GM20000 (cell line): Measurements from ENCODE around the gene GREM2.

ENCODE experiments used
- DNase-seq: peaks from one replicate; pipeline ENCODE4 v3.0.0; 2012; ENCODE audit warnings: low spot score
- TF ChIP-seq, protein P1 (sequence below): IDR thresholded peaks from 2 replicates; pipeline ENCODE4 v1.5.1; 2012; ENCODE audit warnings: mild to moderate bottlenecking, control low read depth; ENCODE audit errors: extremely low read depth, missing control alignments

Gene GREM2

GRCh38 chr1:240619906-240620621, 8.1 kb upstream of the GREM2 start:
- DNase-seq = no peak
- TF ChIP-seq, protein P1, sequence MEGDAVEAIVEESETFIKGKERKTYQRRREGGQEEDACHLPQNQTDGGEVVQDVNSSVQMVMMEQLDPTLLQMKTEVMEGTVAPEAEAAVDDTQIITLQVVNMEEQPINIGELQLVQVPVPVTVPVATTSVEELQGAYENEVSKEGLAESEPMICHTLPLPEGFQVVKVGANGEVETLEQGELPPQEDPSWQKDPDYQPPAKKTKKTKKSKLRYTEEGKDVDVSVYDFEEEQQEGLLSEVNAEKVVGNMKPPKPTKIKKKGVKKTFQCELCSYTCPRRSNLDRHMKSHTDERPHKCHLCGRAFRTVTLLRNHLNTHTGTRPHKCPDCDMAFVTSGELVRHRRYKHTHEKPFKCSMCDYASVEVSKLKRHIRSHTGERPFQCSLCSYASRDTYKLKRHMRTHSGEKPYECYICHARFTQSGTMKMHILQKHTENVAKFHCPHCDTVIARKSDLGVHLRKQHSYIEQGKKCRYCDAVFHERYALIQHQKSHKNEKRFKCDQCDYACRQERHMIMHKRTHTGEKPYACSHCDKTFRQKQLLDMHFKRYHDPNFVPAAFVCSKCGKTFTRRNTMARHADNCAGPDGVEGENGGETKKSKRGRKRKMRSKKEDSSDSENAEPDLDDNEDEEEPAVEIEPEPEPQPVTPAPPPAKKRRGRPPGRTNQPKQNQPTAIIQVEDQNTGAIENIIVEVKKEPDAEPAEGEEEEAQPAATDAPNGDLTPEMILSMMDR = no peak

DNA sequence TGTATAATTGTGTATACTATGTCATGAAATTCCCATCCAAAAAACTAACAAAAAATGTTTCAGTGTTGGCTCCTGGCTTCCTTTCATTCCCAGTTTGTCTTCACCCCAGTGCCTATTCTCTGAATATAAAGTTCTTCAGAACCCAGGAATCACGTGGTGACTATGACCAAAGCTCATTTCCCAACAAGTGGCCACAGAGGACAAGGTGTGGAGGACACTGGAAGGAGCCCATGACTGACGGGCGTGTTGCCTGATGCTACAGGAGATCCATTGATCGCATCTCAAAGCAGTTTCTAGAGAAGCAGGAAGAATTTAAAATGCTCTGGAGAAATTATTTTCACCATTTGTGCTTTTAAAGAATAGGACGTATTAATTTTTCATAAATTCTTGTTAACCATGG, 7.4 kb upstream of the GREM2 start:
- no peak for DNase-seq
- TF ChIP-seq, protein P1 = no peak

GRCh38 chr1:240618946-240619345, 7.0 kb upstream of the GREM2 start:
- TF ChIP-seq, protein P1 = no peak
- DNase-seq = no peak

DNA sequence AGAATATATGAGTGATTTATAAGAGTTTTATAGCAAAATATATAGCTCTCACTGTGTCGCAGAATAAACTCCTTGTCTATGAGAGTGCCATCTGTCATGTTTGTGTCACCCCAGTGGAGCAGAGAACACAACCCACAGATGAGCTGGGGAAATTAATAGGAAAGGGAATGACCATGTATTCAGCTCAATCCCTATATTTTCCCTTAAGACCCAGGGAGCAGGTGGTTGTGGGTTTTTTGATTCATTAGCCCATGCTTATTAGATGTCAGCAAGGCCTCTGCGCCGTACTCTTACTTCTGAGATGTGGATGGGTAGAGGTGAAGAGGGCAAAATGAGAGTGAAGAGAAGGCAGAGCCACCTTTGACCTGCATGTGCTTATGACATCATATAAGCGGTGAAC, 4.1 kb upstream of the GREM2 start:
- no peak for DNase-seq
- TF ChIP-seq, protein P1 = no peak

DNA sequence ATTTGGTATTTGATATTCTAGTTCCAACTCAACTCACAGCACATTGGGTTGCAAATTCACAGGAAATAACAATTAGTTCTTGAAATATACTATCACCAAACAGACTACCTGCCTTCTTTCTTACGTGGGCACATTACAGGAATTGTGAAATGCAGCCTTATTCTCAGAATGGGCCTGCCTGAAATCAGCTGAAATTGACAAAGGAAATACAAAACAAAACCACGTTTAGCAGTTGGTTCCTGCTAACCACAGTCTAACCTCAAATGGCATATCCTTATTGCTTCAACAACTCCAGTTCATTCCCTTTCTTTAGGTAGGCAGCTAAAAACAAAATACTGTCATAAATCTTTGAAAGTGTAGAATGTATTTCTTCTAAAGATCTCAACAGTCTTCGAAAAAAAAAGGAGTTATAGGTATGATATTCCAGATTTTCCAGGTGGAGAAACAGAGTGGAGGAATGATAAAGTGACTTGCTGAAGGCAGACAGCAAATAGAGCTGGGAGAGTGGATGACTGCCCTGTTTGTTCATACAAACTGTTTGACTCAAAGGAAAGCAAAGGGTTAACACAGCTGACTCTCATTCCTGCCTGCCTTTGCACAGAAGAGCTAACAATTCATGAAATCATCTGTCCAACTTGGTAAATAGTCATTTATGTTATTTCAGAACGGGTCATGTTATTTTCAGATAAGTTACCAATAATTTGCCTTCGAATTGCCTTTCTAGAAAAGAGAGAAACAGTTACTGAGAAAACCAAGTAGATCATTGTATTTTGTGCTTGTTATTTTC, 1.6 kb upstream of the GREM2 start:
- no peak for DNase-seq

DNA sequence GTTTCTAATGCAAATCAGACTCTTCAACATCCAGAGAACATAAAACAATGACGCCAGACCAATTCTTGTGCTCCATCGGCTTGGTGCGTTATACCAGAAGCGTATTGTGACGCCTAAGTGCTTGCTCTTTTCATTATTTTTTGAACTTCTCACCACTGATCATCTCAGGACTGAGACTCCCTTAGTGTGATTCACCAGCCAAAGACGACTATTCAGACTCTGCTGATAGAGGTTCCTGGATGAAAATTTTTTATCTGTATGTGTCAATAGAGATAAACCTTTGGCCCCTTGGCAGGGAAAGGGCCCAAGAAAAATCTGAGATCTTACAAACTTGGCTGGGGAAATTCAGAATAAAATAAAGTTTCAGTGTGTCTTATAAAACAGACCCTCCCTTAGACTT, 856 bp upstream of the GREM2 start:
- no peak for DNase-seq
- TF ChIP-seq, protein P1 = no peak

More for the DNA sequence above, 1.6 kb upstream of the GREM2 start:
- TF ChIP-seq, protein P1 = no peak

DNA sequence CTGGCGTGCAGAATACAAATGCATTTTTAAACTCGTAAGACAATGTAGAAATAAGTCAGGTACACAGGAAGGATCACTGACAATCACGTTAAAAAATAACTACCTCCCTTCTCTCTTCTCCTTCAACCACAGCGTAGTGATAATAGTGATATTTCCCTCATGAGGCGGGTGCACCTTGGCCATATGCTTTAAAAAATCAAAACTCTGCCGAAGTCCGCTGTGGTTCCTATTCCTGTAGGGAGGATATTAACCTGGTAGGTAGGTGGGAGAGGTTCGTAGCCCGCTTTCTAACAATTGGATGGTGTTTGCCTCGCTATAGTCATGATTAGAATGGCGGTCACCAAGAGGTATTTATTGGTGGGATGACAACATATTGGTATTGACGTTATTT, 732 bp downstream of the GREM2 start:
- no peak for DNase-seq
- TF ChIP-seq, protein P1 = no peak
